ENCODE results near the gene CACFD1.

Gene CACFD1

GRCh38 chr9:133465984-133466383, 6.2 kb downstream of the CACFD1 start:
- ATAC-seq: no peak

DNA sequence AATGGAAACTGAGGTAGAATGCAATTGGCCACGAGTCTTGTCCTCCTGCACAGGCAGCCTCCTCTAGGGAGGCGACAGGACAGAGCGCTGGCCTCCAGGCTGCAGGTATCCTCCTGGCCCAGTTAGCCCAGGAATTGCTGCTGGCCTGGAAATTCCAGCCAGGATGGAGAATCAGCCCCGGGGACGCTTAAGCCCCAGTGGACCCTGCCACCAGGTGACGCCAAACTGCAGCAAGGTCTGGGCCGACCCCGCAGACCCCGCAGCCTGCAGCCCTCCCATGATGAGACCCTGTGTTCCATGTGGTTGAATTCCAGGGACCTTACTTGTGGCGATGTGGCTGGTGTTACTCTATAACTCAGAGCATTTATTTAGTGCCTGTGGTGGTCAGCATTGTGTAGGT, 7.3 kb downstream of the CACFD1 start:
- ATAC-seq: no peak

- ATAC-seq: no peak
Observed at GRCh38 chr9:133468374-133468773, 8.6 kb downstream of the CACFD1 start.

GRCh38 chr9:133468777-133469421, 9.1 kb downstream of the CACFD1 start:
- no peak for ATAC-seq

DNA sequence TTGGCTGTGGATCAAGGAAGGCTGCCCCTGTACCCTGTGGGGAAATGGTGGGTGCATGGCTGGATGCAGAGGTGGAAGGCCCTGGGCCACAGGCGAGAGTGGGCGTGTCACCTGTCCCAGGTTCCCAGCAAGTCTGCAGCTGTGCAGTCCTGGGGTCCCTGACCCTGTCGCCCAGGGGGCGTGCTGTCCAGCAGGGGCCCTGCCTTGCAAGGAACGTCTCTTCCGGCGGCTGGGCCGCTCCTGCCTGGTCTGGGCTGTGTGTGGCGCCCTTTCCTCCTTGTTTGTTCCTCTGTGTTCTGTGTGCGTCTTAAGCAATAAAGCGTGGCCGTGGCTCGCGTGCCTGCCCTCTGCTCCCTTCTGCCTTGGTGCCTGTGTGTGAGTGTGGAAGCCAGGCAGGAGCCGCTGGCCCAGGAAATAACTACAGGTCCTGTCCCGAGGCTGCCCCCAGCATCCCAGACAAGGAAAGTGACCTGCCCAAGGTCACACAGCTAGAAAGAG, 10.7 kb downstream of the CACFD1 start:
- no peak for ATAC-seq

- no peak for ATAC-seq
Observed at GRCh38 chr9:133470988-133471387, 11.2 kb downstream of the CACFD1 start.

- no peak for ATAC-seq
Observed at GRCh38 chr9:133471551-133472276, 11.9 kb downstream of the CACFD1 start.

- no peak for ATAC-seq
Observed at GRCh38 chr9:133472277-133472645, 12.5 kb downstream of the CACFD1 start.

DNA sequence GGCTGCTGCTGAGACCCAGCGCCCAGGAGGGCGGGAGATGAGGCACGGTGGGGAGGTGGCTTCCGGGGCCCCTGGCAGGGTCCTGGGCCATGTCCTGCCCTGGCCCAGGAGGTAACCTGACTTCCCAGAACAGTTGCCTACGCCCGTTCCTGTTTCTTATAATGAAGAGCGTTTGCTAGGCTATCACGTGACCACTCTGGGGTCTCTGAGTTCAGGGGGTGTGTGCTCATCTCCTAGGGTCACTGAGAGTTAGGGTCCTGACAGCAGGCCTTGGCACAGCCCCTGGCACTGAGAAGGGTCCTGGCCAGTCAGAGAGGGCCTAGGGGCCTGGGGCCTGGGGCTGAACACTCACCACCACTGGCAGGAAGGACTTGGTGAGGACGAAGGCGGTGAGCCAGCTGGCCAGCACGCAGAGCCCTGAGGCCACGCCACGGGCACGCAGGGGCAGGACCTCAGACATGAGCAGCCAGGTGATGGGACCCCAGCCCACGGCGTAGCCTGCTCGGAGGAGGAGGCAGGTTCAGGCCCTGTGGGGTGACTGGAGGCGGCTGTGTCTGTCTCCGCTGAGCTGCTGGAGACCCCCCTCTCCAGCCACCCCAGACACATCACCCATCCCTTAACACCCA, 13.1 kb downstream of the CACFD1 start:
- no peak for ATAC-seq

DNA sequence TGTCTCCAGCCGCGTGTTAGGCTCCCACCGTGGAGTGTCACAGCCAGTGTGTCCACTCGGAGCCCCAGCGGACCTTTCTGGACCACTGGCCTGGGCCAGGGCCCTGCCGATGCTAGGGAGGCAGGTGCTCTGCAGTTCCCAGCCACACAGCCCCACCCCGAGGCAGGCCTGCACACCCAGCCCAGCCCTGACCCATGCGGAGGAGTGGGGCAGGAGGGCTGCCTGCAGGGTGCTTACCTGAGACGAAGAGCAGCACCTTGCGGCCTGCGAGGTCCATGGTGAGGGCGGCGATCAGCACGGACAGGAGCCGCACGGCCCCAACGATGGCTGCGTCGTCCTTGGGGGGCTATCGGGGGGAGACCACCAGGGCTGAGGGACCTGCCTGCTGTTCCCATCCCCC, 14.0 kb downstream of the CACFD1 start:
- ATAC-seq: no peak

DNA sequence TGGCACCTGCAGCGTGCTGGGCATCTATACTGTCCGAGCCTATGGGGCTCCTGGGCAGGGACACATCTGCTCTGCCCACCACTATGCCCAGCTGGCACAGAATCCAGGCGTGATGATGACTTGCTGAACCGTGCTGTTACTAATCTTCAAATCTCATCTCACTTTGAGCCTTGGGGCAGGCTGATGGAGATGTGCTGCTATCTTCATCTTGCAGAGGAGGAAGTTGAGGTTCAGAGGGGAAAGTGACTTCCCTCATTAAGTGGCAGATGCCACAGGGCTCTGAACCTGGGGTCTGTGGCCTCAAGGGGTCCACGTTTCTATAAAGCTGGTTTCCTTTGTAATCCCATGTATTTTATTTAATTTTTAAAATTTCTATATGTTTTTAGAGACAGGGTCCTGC, 14.4 kb downstream of the CACFD1 start:
- ATAC-seq: no peak

GRCh38 chr9:133474853-133475252, 15.1 kb downstream of the CACFD1 start:
- ATAC-seq: no peak

DNA sequence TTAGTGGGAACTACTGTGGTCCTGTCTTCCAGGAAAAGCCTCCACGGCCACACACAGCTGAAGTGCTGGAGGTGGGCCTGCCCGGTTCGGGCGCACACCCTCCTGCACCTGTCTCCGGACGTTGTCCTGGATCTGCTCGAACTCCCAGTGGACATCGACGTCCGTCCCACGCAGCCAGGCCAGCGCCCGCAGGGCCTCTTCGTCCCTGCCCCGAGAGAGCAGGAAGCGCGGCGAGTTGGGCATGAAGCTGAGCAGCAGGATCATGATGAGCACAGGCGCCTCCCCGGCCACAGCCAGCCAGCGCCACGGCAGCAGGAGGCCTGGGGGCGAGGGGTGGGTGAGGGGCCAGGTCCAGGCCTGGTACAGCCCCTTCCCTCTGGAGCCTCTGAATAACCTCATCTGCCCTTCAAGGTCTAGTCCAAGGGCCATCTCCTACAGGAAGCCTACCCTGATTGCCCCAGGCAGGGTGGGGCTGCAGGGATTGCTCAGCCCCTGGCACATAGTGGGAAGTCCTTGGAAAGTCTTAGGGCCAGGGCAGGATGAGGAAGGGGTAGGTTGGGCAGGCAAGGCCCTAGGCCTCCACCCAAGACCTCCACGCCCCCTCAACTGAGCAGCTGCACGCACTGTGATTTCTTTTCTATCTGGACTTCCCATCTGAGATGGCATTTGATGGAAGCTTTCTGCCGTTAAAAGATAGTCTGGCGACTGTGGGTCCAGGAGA, 15.7 kb downstream of the CACFD1 start:
- ATAC-seq: no peak

DNA sequence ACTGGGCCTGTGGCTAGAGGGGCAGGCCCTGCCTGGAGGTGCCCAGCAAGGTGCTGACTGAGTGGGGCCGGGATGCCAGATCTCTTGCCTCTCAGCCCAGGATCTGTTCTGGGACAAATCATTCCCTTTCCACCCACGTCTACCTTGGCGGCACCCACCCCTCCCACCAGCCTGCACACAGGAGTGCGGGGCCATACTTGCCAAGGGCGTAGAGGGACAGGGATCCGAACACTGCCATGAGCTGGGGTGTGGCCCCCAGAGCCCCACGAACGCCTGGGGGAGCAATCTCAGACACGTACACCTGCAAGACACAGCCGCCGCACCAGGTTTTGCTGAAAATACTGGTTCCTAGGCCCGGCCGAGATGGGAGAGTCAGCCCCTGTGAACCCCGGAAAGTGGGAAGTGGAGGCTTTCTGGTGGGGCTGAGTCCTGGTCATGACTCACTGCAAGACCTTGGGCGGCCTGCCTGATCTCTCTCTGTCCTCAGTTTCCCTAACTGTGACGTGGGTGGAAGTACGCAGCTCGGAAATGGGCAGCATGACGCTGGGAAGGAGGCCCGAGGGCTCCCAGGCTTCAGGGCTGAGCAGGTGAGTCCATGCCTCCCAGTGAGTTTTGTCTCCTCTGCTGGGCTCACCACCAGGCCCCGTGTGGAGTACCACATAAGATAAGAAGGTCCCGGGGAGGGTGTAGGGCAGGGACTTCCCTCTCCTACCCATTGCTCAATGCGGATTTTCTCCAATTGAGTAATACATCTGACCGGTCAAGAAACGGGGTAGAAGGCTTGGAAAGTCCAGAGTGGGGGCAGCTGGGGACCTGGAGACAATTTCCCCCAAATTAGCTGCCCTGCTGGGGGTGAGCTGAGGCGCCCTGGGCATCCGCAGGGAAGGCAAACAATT, 16.5 kb downstream of the CACFD1 start:
- ATAC-seq: no peak

- ATAC-seq: no peak
Observed at GRCh38 chr9:133476941-133477340, 17.2 kb downstream of the CACFD1 start.

DNA sequence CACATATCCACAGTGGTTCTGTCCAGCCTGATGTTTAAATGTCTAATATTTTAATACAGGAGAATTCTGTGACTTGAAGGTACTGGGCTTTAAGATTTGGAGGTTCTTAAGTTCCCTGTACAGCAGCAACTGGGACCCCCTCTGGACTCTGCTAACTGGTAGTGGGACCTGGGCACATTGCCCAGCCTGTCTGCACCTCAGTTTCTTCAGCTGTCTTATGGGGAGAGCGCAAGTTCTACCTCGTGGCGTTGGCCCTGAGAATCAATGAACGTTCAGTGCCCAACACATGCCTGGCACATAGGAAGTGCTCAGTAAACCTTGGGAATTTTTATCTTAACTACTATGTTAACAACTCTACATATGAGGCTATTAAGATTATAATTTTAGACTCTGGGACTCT, 17.7 kb downstream of the CACFD1 start:
- ATAC-seq: no peak

- ATAC-seq: peak; percentile 4 to 5
Observed at GRCh38 chr9:133477992-133478850, 18.4 kb downstream of the CACFD1 start.

GRCh38 chr9:133478851-133479711, 19.3 kb downstream of the CACFD1 start, which contains the start of gene SLC2A6:
TSS of gene SLC2A6 (minus strand) at chr9:133479099. CDS start at chr9:133479059, 40 bp downstream.
- peak; percentile 99 for ATAC-seq

DNA sequence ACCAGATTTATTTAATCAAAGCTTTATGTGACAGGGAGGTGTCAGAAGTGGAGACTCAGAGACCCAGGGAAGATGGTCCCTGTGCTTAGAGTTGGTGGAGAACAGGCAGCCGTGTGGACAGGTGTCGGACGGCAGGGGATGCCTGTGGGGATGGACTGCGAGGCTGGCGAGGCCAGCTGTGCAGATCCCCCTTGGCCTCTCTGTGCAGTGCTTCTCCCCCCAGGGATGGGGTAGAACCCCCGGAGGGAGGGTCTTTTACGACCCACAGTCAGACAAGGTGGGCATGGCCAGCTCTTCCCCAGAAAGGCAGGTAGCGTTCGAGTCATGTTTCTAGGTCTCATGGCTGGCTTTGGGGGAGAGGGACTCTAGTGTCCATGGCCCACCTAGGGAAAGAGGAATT, 23.8 kb downstream of the CACFD1 start:
- no peak for ATAC-seq

Data from activated CD4-positive, CD25-positive, alpha-beta regulatory T cell treated with anti-CD3 and anti-CD28 coated beads, Interleukin-2, amount 50 U/mL, for 24 hours (primary cell).